Activated CD8-positive, alpha-beta T cell treated with anti-CD3 and anti-CD28 coated beads for 36 hours (primary cell): ENCODE data around the gene NSL1. TPM values are rescaled to one million over a fixed set of nuclear protein-coding genes. Genes with fewer than 3 reads are reported as not detected.
"Not testable (repeated sequence)": the region's sequence is repeated elsewhere in the genome, so short reads cannot be mapped to it uniquely, and the experiment has no call there.

Source experiments
- ATAC-seq: fragments of 200-7000 bp; cut with Tn5 transposase; one replicate; pipeline ENCODE4 v1.10.0; 2021; ENCODE audit warnings: mild to moderate bottlenecking, moderate library complexity
- CTCF ChIA-PET: fragments of 350-600 bp; sonication (Branson Sonifier 250); formaldehyde crosslinking; loops from one replicate; lab custom pipeline; 2021; ENCODE audit warnings: antibody characterized with exemption; lab: Charles Lee
- POLR2A ChIA-PET: fragments of 350-600 bp; sonication (Branson Sonifier 250); formaldehyde crosslinking; loops from one replicate; lab custom pipeline; 2021; ENCODE audit warnings: antibody characterized with exemption; lab: Charles Lee
- DNase-seq: peaks from one replicate; pipeline ENCODE4 v3.0.0-alpha.2; 2020
- H3K27ac Mint-ChIP-seq: one replicate; pipeline ENCODE4 v1.8.0; 2021; ENCODE audit warnings: mild to moderate bottlenecking, mixed read lengths
- H3K27me3 Mint-ChIP-seq: one replicate; pipeline ENCODE4 v1.8.0; 2021; ENCODE audit warnings: mixed read lengths
- H3K36me3 Mint-ChIP-seq: one replicate; pipeline ENCODE4 v1.8.0; 2021; ENCODE audit warnings: low read depth, mixed read lengths
- H3K4me1 Mint-ChIP-seq: one replicate; pipeline ENCODE4 v1.8.0; 2021; ENCODE audit warnings: low read depth, mixed read lengths
- H3K4me3 Mint-ChIP-seq: one replicate; pipeline ENCODE4 v1.8.0; 2021; ENCODE audit warnings: mild to moderate bottlenecking, moderate library complexity, mixed read lengths
- H3K9me3 Mint-ChIP-seq: one replicate; pipeline ENCODE4 v1.8.0; 2021; ENCODE audit warnings: mixed read lengths
- CTCF ChIP-seq: fragments of 200-600 bp; IDR thresholded peaks from one replicate; pipeline ENCODE4 v1.8.0; 2022; ENCODE audit warnings: antibody characterized with exemption, mild to moderate bottlenecking
- intact Hi-C: fragments of 100-400 bp; cut with micrococcal nuclease; formaldehyde crosslinking; loops from one replicate; pipeline ENCODE4 v1.10.0; 2022
- total RNA-seq, 2 experiments: library from RNA; stranded (reverse); gene quantifications; one replicate each; pipeline ENCODE4 v1.2.3, GENCODE V29; 2021

Gene NSL1
- total RNA-seq, 2 experiments from 2014 or later: 29.6 to 34.9 TPM

DNA sequence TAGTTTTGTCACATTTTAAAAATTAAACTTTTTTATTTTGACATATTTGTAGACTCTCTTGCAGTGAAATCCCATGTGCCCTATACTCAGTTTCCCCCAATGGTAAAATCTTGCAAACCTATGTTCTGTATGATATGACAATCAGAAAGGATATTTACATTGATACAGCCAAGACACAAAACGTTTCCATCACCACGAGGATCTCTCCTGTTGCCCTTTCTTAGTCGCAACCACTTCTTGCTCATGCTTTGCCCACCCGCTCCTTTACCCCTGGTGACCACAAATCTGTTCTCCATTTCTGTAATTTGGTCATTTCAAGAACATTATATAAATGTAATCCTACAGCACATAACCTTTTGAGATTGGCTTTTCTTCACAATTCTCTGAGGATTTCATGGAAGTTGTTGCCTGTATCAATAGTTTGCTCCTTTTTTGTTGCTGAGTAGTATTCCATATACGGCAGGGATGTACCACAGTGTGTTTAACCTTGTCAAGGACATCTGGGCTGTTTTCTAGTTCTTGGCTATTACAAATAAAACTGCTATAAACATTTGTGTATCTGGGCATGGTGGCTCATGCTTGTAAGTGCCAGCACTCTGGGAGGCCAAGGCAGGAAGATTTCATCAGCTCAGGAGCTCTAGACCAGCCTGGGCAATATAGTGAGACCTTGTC is 78.0 kb downstream of the NSL1 start:
- Mint-ChIP-seq H3K36me3 (no peaks in the 10 kb centered on the region), H3K4me3 (no peak overlapping the region), H3K27ac (peak overlapping the region; percentile 12), H3K4me1 (peaks cover 23% of the 10 kb centered on the region), H3K27me3 (peaks cover 20% of the 10 kb centered on the region), H3K9me3 (no peaks in the 10 kb centered on the region)
- ATAC-seq (peak; percentile 17), DNase-seq (peak; percentile 24)
- no peak for TF ChIP-seq CTCF
- intact Hi-C loops: no loop called here
- CTCF ChIA-PET: interaction anchor here (1.8 kb wide), 1 partner anchor 36 kb away, joined by 7 read pairs; no protein-coding TSS in a partner anchor
- POLR2A ChIA-PET: no interaction called here

GRCh38 chr1:212712451-212713303 is 78.9 kb downstream of the NSL1 start:
- Mint-ChIP-seq H3K9me3 (no peaks in the 10 kb centered on the region), H3K36me3 (no peaks in the 10 kb centered on the region), H3K4me1 (peaks cover 21% of the 10 kb centered on the region), H3K4me3 (no peak overlapping the region), H3K27me3 (peaks cover 13% of the 10 kb centered on the region), H3K27ac (peak overlapping the region; percentile 76)
- ATAC-seq: peak; percentile 91
- DNase-seq: peak; percentile 19
- intact Hi-C loops: no loop called here
- no peak for TF ChIP-seq CTCF
- ChIA-PET CTCF (interaction anchor here (1.4 to 1.8 kb wide), 2 partner anchors 11 to 37 kb away, joined by 4 to 7 read pairs; no protein-coding TSS in a partner anchor), POLR2A (interaction anchor here (2.7 kb wide), 1 partner anchor 11 kb away, joined by 11 read pairs; no protein-coding TSS in a partner anchor)

DNA sequence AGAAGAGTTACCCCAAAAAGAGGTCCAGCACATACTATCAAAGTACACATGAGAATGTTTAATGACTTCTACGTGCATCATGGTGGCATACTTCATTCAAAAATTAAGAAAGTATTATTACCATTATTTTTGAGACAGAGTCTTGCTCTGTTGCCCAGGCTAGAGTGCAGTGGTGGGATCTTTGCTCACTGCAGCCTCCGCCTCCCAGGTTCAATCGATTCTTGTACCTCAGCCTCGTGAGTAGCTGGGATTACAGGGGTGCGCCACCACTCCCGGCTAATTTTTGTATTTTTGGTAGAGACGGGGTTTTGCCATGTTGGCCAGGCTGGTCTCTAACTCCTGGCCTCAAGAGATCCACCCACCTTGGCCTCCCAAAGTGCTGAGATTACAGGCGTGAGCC is 79.6 kb downstream of the NSL1 start:
- H3K4me3 Mint-ChIP-seq, ATAC-seq, H3K9me3 Mint-ChIP-seq, H3K36me3 Mint-ChIP-seq, intact Hi-C loops, DNase-seq, H3K27ac Mint-ChIP-seq, H3K27me3 Mint-ChIP-seq: not testable (repeated sequence)
- H3K4me1 Mint-ChIP-seq: peaks cover 21% of the 10 kb centered on the region
- ChIA-PET CTCF (interaction anchor here (1.0 to 1.8 kb wide), 3 partner anchors 10 to 47 kb away, joined by 4 to 7 read pairs (median 4); no protein-coding TSS in a partner anchor), POLR2A (interaction anchor here (2.7 kb wide), 1 partner anchor 10 kb away, joined by 11 read pairs; no protein-coding TSS in a partner anchor)

GRCh38 chr1:212710566-212710965 is 81.0 kb downstream of the NSL1 start:
- Mint-ChIP-seq H3K27ac (no peak overlapping the region), H3K27me3 (peaks cover under 1% of the 10 kb centered on the region), H3K9me3 (no peaks in the 10 kb centered on the region), H3K4me3 (no peak overlapping the region), H3K36me3 (no peaks in the 10 kb centered on the region), H3K4me1 (peaks cover 21% of the 10 kb centered on the region)
- no peak for TF ChIP-seq CTCF
- ChIA-PET CTCF (interaction anchor here (1.2 kb wide), 1 partner anchor 20 kb away, joined by 3 read pairs; no protein-coding TSS in a partner anchor), POLR2A (interaction anchor here (0.9 to 2.7 kb wide), 2 partner anchors 9 to 12 kb away, joined by 3 to 11 read pairs; no protein-coding TSS in a partner anchor)
- DNase-seq (no peak), ATAC-seq (no peak)
- intact Hi-C loops: no loop called here

GRCh38 chr1:212703991-212704564 is 87.5 kb downstream of the NSL1 start:
- H3K27ac Mint-ChIP-seq: no peak overlapping the region
- intact Hi-C loops: loop anchor here (5.0 kb wide), 1 partner anchor 48 kb away; no protein-coding TSS in a partner anchor
- POLR2A ChIA-PET: interaction anchor here (0.6 kb wide), 2 partner anchors 39 to 287 kb away, joined by 3 read pairs; no protein-coding TSS in a partner anchor

More at GRCh38 chr1:212703991-212704564, 87.5 kb downstream of the NSL1 start:
- TF ChIP-seq CTCF: no peak
- no peak for ATAC-seq
- H3K4me1 Mint-ChIP-seq: peaks cover 44% of the 10 kb centered on the region
- H3K4me3 Mint-ChIP-seq: no peak overlapping the region
- no peaks in the 10 kb centered on the region for H3K9me3 Mint-ChIP-seq
- DNase-seq: no peak
- H3K36me3 Mint-ChIP-seq: no peaks in the 10 kb centered on the region
- H3K27me3 Mint-ChIP-seq: peaks cover 1% of the 10 kb centered on the region
- CTCF ChIA-PET: interaction anchor here (1.1 to 1.8 kb wide), 3 partner anchors 12 to 39 kb away, joined by 3 to 8 read pairs (median 3); no protein-coding TSS in a partner anchor
